ENCODE data around the gene TENT4B.
A peak's percentile ranks its signal among the peaks of the same experiment; 100 is the strongest.

Gene TENT4B

GRCh38 chr16:50253514-50253910, 100.4 kb downstream of the TENT4B start:
- peaks cover 12% of the 10 kb centered on the region for H3K27me3 Mint-ChIP-seq (ENCODE audit: low read depth)
- H3K4me1 Mint-ChIP-seq: peaks cover 8% of the 10 kb centered on the region
- H3K4me3 Mint-ChIP-seq: no peak overlapping the region
- H3K27ac Mint-ChIP-seq: peak overlapping the region in 1 of 3 experiments; percentile 54
- H3K9me3 Mint-ChIP-seq: no peaks in the 10 kb centered on the region
- H3K36me3 Mint-ChIP-seq (ENCODE audit: low read depth): no peaks in the 10 kb centered on the region
- no peak for TF ChIP-seq CTCF (IDR thresholded peaks at IDR 0.05; ENCODE audit: unreplicated experiment in 3 of 3)

- peaks cover 12% of the 10 kb centered on the region for H3K4me1 Mint-ChIP-seq
- peak overlapping the region in 2 of 3 experiments; percentile 1 to 26 for H3K4me3 Mint-ChIP-seq
- H3K36me3 Mint-ChIP-seq (ENCODE audit: low read depth): no peaks in the 10 kb centered on the region
- no peaks in the 10 kb centered on the region for H3K9me3 Mint-ChIP-seq
- peak overlapping the region in 1 of 3 experiments; percentile 54 for H3K27ac Mint-ChIP-seq
- H3K27me3 Mint-ChIP-seq (ENCODE audit: low read depth): peaks cover 9% of the 10 kb centered on the region
- TF ChIP-seq CTCF (IDR thresholded peaks at IDR 0.05; ENCODE audit: unreplicated experiment in 3 of 3): no peak
Measured at GRCh38 chr16:50254072-50254471, 101.0 kb downstream of the TENT4B start.

- H3K4me1 Mint-ChIP-seq: peaks cover 24% of the 10 kb centered on the region
- no peaks in the 10 kb centered on the region for H3K9me3 Mint-ChIP-seq
- no peaks in the 10 kb centered on the region for H3K36me3 Mint-ChIP-seq (ENCODE audit: low read depth)
- H3K4me3 Mint-ChIP-seq: no peak overlapping the region
- no peak for TF ChIP-seq CTCF (IDR thresholded peaks at IDR 0.05; ENCODE audit: unreplicated experiment in 3 of 3)
- peaks cover 16% of the 10 kb centered on the region for H3K27me3 Mint-ChIP-seq (ENCODE audit: low read depth)
- H3K27ac Mint-ChIP-seq: no peak overlapping the region
Measured at GRCh38 chr16:50255538-50255937, 102.4 kb downstream of the TENT4B start.

GRCh38 chr16:50256604-50257003, 103.5 kb downstream of the TENT4B start:
- peaks cover 13% of the 10 kb centered on the region for H3K27me3 Mint-ChIP-seq (ENCODE audit: low read depth)
- no peak overlapping the region for H3K4me3 Mint-ChIP-seq
- no peaks in the 10 kb centered on the region for H3K9me3 Mint-ChIP-seq
- H3K36me3 Mint-ChIP-seq (ENCODE audit: low read depth): no peaks in the 10 kb centered on the region
- no peak for TF ChIP-seq CTCF (IDR thresholded peaks at IDR 0.05; ENCODE audit: unreplicated experiment in 3 of 3)
- H3K27ac Mint-ChIP-seq: no peak overlapping the region
- peaks cover 24% of the 10 kb centered on the region for H3K4me1 Mint-ChIP-seq

GRCh38 chr16:50257876-50258275, 104.8 kb downstream of the TENT4B start:
- H3K36me3 Mint-ChIP-seq (ENCODE audit: low read depth): no peaks in the 10 kb centered on the region
- peaks cover 15% of the 10 kb centered on the region for H3K27me3 Mint-ChIP-seq (ENCODE audit: low read depth)
- H3K4me1 Mint-ChIP-seq: peaks cover 24% of the 10 kb centered on the region
- TF ChIP-seq CTCF (IDR thresholded peaks at IDR 0.05; ENCODE audit: unreplicated experiment in 3 of 3): no peak
- H3K9me3 Mint-ChIP-seq: no peaks in the 10 kb centered on the region
- no peak overlapping the region for H3K27ac Mint-ChIP-seq
- no peak overlapping the region for H3K4me3 Mint-ChIP-seq

GRCh38 chr16:50259334-50260205, 106.5 kb downstream of the TENT4B start:
- no peaks in the 10 kb centered on the region for H3K9me3 Mint-ChIP-seq
- peaks cover 21% of the 10 kb centered on the region for H3K4me1 Mint-ChIP-seq
- H3K27ac Mint-ChIP-seq: peak overlapping the region; percentile 53 to 68 (median 56)
- peaks cover 15% of the 10 kb centered on the region for H3K27me3 Mint-ChIP-seq (ENCODE audit: low read depth)
- H3K4me3 Mint-ChIP-seq: no peak overlapping the region
- no peak for TF ChIP-seq CTCF (IDR thresholded peaks at IDR 0.05; ENCODE audit: unreplicated experiment in 3 of 3)
- no peaks in the 10 kb centered on the region for H3K36me3 Mint-ChIP-seq (ENCODE audit: low read depth)
